GM19467 (cell line): ENCODE results near the gene CROCC2.

Source experiments
- ATAC-seq: cut with Tn5 transposase; IDR thresholded peaks from one replicate; pipeline ENCODE4 v1.9.1; 2021; ENCODE audit warnings: mild to moderate bottlenecking, moderate library complexity; ENCODE audit not compliant: unreplicated experiment

The CROCC2 gene

GRCh38 chr2:240919786-240920782, 13.9 kb downstream of the CROCC2 start:
- ATAC-seq, result no peak

- no peak for ATAC-seq
These were observed 14.7 kb downstream of the CROCC2 start for GRCh38 chr2:240920783-240921231.

GRCh38 chr2:240921311-240921994, 15.3 kb downstream of the CROCC2 start:
- ATAC-seq, result no peak

- no peak for ATAC-seq
These were observed 15.8 kb downstream of the CROCC2 start for GRCh38 chr2:240921995-240922244.

- no peak for ATAC-seq
These were observed 16.3 kb downstream of the CROCC2 start for GRCh38 chr2:240922245-240922981.

GRCh38 chr2:240922982-240923537, 16.9 kb downstream of the CROCC2 start:
- ATAC-seq, result no peak

- ATAC-seq, result no peak
These were observed 19.0 kb downstream of the CROCC2 start for GRCh38 chr2:240925191-240925567.

GRCh38 chr2:240925568-240926515, 19.7 kb downstream of the CROCC2 start:
- no peak for ATAC-seq

GRCh38 chr2:240926516-240927389, 20.6 kb downstream of the CROCC2 start:
- no peak for ATAC-seq

GRCh38 chr2:240927390-240927781, 21.2 kb downstream of the CROCC2 start:
- no peak for ATAC-seq

GRCh38 chr2:240928476-240929363, 22.6 kb downstream of the CROCC2 start:
- no peak for ATAC-seq

GRCh38 chr2:240929364-240930095, 23.4 kb downstream of the CROCC2 start:
- no peak for ATAC-seq

GRCh38 chr2:240930096-240930630, 24.0 kb downstream of the CROCC2 start:
- no peak for ATAC-seq

- no peak for ATAC-seq
These were observed 24.6 kb downstream of the CROCC2 start for GRCh38 chr2:240930631-240931318.

- no peak for ATAC-seq
These were observed 25.3 kb downstream of the CROCC2 start for GRCh38 chr2:240931319-240931949.
